A549 (cell line): ENCODE results near the gene PPP2R2C.

ENCODE experiments used
- CEBPB ChIP-seq, 2 experiments: fragments of >200 bp in 1 of 2; sonication (Bioruptor Twin) in 1 of 2; formaldehyde crosslinking in 1 of 2; IDR thresholded peaks; 2 replicates each; pipeline ENCODE4 v1.6.1; 2012 to 2016
- CTCF ChIP-seq: fragments of >200 bp; sonication (Bioruptor Twin); formaldehyde crosslinking; IDR thresholded peaks from 3 replicates; pipeline ENCODE4 v1.5.1; 2016
- EP300 ChIP-seq, 2 experiments: fragments of >200 bp; sonication (Bioruptor Twin); formaldehyde crosslinking; IDR thresholded peaks; 2 replicates in 1 of 2; 3 replicates in 1 of 2; pipeline ENCODE4 v1.6.1; 2016 to 2017
- JUN ChIP-seq, 2 experiments: fragments of >200 bp; sonication (Bioruptor Twin); formaldehyde crosslinking; IDR thresholded peaks; 2 replicates in 1 of 2; 3 replicates in 1 of 2; pipeline ENCODE4 v1.6.1; 2016 to 2017
- NR3C1 ChIP-seq: fragments of >200 bp; sonication (Bioruptor Twin); formaldehyde crosslinking; IDR thresholded peaks from 3 replicates; pipeline ENCODE4 v1.6.1; 2017
- POLR2A ChIP-seq: IDR thresholded peaks from 2 replicates; pipeline ENCODE4 v1.6.1; 2012; ENCODE audit warnings: mild to moderate bottlenecking, low read length
- TF ChIP-seq, protein P1 (sequence below): fragments of 450-650 bp; IDR thresholded peaks from 2 replicates; pipeline ENCODE4 v1.6.1; 2014; ENCODE audit warnings: antibody characterized with exemption
- TF ChIP-seq, protein P2 (sequence below): IDR thresholded peaks from 2 replicates; pipeline ENCODE4 v1.6.1; 2012

GRCh38 chr4:6383929-6384328 lies 88.5 kb downstream of the PPP2R2C start:
- TF ChIP-seq, protein P1, sequence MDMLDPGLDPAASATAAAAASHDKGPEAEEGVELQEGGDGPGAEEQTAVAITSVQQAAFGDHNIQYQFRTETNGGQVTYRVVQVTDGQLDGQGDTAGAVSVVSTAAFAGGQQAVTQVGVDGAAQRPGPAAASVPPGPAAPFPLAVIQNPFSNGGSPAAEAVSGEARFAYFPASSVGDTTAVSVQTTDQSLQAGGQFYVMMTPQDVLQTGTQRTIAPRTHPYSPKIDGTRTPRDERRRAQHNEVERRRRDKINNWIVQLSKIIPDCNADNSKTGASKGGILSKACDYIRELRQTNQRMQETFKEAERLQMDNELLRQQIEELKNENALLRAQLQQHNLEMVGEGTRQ: no peak
- TF ChIP-seq EP300 (IDR thresholded peaks at IDR 0.05) (no peak), JUN (IDR thresholded peaks at IDR 0.05) (no peak), NR3C1 (no peak), CTCF (no peak), POLR2A (no peak), CEBPB (IDR thresholded peaks at IDR 0.05) (no peak)
- TF ChIP-seq, protein P2, sequence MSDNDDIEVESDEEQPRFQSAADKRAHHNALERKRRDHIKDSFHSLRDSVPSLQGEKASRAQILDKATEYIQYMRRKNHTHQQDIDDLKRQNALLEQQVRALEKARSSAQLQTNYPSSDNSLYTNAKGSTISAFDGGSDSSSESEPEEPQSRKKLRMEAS: no peak
